Ramos (cell line): ENCODE data around the gene BZW2.
"Not testable (repeated sequence)": the region's sequence is repeated elsewhere in the genome, so short reads cannot be mapped to it uniquely, and the experiment has no call there.

Experiments
- in situ Hi-C: fragments of 300-500 bp; cut with MboI; formaldehyde crosslinking; loops from one replicate; pipeline ENCODE4 v1.14.3; 2022; ENCODE audit warnings: low sequenced_read_pairs; ENCODE audit not compliant: unreplicated experiment

The BZW2 gene

DNA sequence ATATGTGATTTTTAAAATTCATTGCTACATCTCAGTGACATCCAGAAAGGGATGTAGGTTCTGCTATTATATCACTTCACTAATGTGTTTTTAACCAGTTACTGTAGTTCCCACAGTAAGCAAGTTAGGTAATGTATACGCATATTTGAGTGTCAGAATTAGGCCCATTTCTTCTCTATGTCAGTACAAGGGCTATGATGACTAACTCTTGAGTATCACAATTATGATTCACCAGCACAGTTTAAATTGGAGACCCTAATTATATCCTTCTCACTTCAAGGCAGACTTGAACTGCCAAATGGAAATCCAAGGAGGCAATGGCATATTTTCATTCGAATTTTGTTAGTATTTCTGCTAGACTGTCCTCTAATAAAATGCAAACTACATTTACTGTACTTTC lies 23.6 kb downstream of the BZW2 start:
- in situ Hi-C loops: no loop called here

GRCh38 chr7:16670021-16670420 lies 24.0 kb downstream of the BZW2 start:
- in situ Hi-C loops: no loop called here

GRCh38 chr7:16670731-16671344 lies 24.9 kb downstream of the BZW2 start:
- in situ Hi-C loops: no loop called here

DNA sequence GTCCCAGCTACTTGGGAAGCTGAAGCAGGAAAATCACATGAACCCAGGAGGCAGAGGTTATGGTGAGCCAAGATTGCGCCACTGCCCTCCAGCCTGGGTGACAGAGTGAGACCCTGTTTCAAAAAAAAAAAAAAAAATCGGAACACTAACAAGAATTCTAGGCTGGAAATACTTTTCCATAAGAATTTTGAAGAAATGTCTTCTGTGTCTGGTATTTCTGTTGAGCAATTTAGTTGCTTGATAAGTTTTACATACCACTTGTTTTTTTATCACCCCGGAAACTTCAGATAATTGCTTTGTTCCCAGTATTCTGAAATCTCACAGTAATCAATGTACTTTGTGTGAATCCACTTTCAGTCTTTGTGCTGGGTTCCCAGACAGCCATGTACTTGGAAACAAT lies 25.8 kb downstream of the BZW2 start:
- in situ Hi-C loops: no loop called here

- in situ Hi-C loops: no loop called here
Measured at GRCh38 chr7:16675277-16675676, 29.3 kb downstream of the BZW2 start.

GRCh38 chr7:16677978-16678494 lies 32.1 kb downstream of the BZW2 start:
- in situ Hi-C loops: no loop called here

GRCh38 chr7:16678645-16679566 lies 32.9 kb downstream of the BZW2 start:
- in situ Hi-C loops: not testable (repeated sequence)

DNA sequence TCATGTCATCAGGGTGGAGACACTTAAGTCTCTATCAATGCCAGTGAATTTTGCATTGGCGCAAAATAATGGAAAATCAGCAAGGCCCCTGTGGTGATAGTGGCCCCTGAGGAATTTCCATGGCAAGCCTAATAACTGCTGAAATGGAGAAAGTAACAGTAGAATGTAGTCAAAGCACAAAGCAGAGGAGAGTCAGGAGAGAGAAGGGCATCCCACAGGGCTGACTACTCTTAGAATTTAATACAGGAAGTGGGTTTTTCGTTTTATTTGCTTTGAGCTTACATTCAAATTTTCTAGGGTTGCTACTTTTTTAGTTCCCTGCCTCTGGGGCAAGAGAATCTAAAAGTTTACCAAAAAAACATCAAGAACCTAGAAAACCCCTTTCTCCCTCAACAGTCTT lies 39.0 kb downstream of the BZW2 start:
- in situ Hi-C loops: no loop called here

- in situ Hi-C loops: no loop called here
Measured at GRCh38 chr7:16685535-16685934, 39.6 kb downstream of the BZW2 start.

GRCh38 chr7:16688249-16688648 lies 42.3 kb downstream of the BZW2 start:
- in situ Hi-C loops: no loop called here

DNA sequence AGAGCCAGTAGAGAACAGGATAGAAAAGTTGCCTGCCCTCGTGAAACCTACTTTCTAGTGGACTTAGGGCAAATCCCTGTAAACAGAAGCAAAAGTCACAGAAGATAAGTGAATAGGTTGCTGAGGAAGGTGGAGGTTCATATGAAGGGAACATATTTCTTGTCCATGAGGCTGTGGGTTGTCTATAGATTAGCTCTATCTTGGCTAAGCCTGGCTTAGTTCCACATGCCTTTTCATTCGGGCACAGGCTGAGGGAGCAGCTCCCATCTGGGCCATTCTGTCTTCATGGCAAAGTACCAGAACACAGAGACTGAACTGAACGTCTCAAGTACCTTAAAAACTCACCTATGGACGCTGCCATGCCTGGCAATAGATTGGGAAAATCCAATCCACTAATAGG lies 45.3 kb downstream of the BZW2 start:
- in situ Hi-C loops: no loop called here

- in situ Hi-C loops: no loop called here
Measured at GRCh38 chr7:16693601-16694318, 47.8 kb downstream of the BZW2 start.

DNA sequence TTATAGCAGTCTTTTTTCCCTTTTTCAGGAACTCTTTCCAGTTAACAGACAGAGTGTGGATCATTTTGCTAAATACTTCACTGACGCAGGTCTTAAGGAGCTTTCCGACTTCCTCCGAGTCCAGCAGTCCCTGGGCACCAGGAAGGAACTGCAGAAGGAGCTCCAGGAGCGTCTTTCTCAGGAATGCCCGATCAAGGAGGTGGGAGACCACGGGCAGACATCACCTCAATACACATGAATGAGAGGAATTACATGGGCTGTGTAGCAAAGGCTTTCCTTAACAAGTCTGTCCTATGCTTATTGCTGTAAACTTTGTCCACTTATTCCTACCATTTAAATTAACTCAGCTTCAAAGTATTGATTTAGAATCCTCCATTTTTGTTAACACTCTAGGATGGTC lies 48.8 kb downstream of the BZW2 start:
- in situ Hi-C loops: no loop called here

GRCh38 chr7:16695621-16696237 lies 49.7 kb downstream of the BZW2 start:
- in situ Hi-C loops: no loop called here

DNA sequence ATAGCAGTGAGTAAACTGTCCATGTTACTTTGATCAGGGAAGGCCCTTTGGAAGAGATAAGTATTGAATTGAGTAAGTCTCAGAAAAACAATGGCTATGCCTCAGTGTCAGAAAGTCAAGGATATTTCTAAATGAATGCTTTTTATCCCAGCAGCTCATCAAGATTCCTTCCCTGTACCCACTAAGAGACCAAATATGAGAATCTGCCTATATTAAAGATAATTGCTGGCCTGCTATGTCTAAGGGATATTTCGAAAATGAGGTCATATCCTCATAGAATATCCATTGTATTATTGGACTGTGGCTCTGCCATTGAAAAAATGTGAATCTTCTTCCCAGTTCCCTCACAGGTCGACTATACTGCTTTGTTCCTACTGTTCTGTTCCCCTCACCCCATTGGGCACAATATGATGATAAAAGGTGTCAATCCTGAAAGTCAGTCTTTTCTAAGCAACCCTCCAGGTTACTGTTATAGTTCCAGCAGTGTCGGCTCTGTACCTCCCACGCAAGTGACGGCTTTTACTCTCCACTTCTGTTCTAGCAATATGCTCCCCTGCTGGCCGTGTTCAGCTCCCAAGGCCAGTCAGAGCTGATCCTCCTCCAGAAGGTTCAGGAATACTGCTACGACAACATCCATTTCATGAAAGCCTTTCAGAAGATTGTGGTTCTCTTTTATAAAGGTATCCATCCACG lies 51.7 kb downstream of the BZW2 start:
- in situ Hi-C loops: no loop called here

DNA sequence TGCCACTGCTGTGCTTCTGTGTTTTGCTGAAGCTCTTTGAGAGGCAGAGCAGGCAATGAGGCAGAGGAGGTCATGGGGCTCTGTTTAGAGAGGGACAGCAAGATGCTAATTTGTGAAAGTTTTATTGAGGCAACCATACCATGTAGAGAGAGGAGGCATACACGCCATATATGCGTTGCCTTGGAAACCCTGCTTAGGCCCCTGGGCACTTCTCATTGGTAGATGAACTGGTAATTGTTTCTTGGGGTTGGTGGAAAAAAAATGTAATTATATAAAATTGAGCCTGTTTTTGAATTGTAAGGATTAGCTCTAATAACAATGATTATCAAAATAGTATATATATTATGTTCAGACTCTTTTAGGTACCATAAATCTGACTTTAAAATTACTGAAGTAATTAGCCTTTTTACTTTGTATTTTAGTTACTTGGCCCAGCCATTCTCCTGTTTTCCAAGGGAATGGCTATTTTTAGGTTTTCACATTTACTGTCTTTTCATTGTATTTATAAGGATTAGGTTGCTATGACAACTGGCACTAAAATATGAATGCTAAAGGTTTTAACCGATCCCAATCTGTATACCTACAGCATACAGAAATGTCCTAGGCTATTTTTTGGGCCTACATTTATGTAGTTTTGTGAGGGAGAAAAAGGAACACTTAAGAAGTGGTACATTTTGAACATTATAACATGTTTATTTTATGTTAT lies 52.4 kb downstream of the BZW2 start:
- in situ Hi-C loops: no loop called here

- in situ Hi-C loops: no loop called here
Measured at GRCh38 chr7:16702441-16702840, 56.5 kb downstream of the BZW2 start.

DNA sequence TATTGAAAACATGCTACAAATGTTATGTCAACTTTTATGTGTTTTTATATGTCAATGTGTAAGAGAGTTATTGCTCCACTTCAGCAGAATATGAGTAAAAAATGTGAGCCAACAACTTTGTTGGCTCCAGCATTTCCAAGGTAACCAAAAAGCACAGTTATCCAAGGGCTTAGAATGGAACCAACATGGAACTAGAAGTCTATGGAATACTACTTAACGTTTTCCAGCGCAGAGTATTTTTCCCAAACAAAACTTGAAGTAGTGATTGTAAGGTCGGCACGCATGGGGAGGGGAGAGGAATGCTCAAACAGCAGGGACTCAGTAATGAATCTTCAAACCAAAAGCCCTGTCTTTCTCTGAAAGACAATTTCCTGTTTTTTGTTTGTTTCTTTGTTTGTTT lies 62.5 kb downstream of the BZW2 start:
- in situ Hi-C loops: no loop called here

- in situ Hi-C loops: no loop called here
Measured at GRCh38 chr7:16708980-16709379, 63.0 kb downstream of the BZW2 start.
